GM12892 (cell line): ENCODE results near the gene RNF4.

Source experiments
- POLR2A ChIP-seq: IDR thresholded peaks from 2 replicates; pipeline ENCODE4 v1.6.1; 2011; ENCODE audit warnings: low read depth, low read length, control low read depth
- POLR2AphosphoS5 ChIP-seq: IDR thresholded peaks from 2 replicates; pipeline ENCODE4 v1.6.1; 2011; ENCODE audit warnings: low read depth, low read length, control low read depth
- TAF1 ChIP-seq: IDR thresholded peaks from 2 replicates; pipeline ENCODE4 v1.6.1; 2011; ENCODE audit warnings: low read depth, mild to moderate bottlenecking, control low read depth, low read length, borderline replicate concordance

GRCh38 chr4:2434420-2434819 lies 34.5 kb upstream of the RNF4 start:
- TF ChIP-seq POLR2AphosphoS5 (no peak), POLR2A (no peak), TAF1 (no peak)
